Daoy (cell line): ENCODE measurements around the gene UVRAG. TPM values are rescaled to one million over a fixed set of nuclear protein-coding genes. Genes with fewer than 3 reads are reported as not detected.
A peak's percentile ranks its signal among the peaks of the same experiment; 100 is the strongest.

Experiments
- DNase-seq: peaks from one replicate; pipeline ENCODE4 v3.0.0-alpha.2; 2015; ENCODE audit warnings: low read depth
- total RNA-seq: library from RNA; depleted of rRNA; stranded (reverse); fragments of >200 nt; shearing (Covaris generic); gene quantifications from 2 replicates; pipeline ENCODE4 v1.2.3, GENCODE V29; 2014; rRNA removed

The UVRAG gene
- total RNA-seq: 9.9 and 10.0 TPM in 2 replicates

GRCh38 chr11:75814677-75815344, at the start of gene UVRAG:
Gene UVRAG, plus strand, starts transcription at chr11:75815210. Its CDS starts 198 bp downstream, at chr11:75815408.
- DNase-seq: peak; percentile 98

GRCh38 chr11:75766443-75767227, 48.4 kb upstream of the UVRAG start:
- no peak for DNase-seq

GRCh38 chr11:75767228-75767572, 47.8 kb upstream of the UVRAG start:
- DNase-seq: no peak

- DNase-seq: no peak
Measured at GRCh38 chr11:75767793-75768111, 47.3 kb upstream of the UVRAG start.

DNA sequence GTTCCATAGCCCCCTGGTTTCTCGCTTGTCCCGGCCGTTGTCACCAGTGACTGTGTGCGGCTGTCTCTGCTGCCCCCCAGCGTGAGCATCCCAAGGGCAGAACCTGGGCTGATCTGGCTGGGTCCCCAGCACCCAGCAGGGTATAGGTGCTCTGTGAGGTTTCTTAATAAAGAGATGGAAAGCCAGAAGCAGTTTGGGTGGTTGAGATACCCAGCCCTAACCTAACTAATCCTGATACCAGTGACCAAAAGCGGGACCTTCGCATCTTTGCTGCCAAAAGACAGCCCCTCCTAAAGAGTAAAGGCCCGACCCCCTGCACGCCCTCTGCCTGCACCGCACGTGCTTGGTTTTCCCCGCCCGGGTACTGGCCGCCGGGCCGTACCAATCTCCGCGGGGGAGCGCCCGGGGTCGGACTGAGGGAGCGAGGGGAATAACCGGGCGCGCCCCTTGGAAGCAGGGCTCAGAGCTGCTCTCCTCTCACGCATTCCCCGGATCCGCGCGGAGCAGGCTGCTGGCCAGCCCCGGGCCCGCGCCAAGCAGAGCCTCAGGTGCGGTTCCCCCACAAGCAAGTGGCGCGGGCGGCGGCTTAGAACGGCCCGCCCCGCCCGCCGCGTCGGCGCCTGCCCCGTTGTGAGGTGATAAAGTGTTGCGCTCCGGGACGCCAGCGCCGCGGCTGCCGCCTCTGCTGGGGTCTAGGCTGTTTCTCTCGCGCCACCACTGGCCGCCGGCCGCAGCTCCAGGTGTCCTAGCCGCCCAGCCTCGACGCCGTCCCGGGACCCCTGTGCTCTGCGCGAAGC, 46.7 kb upstream of the UVRAG start, which contains the start of gene DGAT2:
Gene DGAT2 (plus strand): TSS at position 667 of the 797 bp plus-strand sequence. CDS start 214 bp downstream, outside the sequence.
- peak; percentile 86 for DNase-seq

- no peak for DNase-seq
Measured at GRCh38 chr11:75768909-75769771, 45.9 kb upstream of the UVRAG start.

GRCh38 chr11:75770102-75770501, 44.9 kb upstream of the UVRAG start:
- DNase-seq: no peak

- DNase-seq: peak; percentile 79
Measured at GRCh38 chr11:75771646-75772410, 43.2 kb upstream of the UVRAG start.

- DNase-seq: no peak
Measured at GRCh38 chr11:75773595-75774353, 41.2 kb upstream of the UVRAG start.

GRCh38 chr11:75775056-75775455, 40.0 kb upstream of the UVRAG start:
- DNase-seq: no peak

GRCh38 chr11:75776546-75776945, 38.5 kb upstream of the UVRAG start:
- no peak for DNase-seq

DNA sequence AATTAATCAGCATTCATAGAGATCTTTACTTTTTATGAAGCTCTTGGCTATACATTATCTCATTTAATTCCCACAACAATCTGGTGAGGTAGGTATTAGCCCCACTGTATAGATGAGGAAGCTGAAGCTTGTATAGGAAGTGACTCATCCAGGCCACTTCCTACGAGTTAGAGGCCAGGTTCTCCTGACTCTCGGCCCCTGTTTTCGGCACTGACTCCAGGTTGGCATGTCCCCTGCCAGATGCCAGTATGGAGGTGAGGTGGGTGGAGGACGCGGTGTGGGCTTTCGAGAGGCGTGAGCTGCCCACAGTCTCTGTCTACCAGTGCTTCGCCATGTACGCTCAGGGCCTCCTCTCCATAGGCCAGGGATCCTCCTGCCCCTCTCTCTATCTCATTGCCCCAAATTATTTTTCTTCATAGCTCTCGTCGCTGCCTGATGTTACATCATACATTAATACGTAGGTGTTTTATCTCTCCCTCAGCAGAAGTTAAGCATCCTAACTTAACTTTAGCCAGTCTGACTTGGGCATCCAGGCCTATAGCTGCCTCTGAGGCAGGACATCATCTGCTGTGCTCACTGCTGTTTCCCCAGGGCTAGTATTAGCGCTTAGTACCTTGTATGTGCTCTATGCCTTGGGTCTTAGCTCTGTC, 37.4 kb upstream of the UVRAG start:
- DNase-seq: peak; percentile 25

- DNase-seq: no peak
Measured at GRCh38 chr11:75778962-75779361, 36.0 kb upstream of the UVRAG start.

- DNase-seq: no peak
Measured at GRCh38 chr11:75779960-75780359, 35.0 kb upstream of the UVRAG start.

DNA sequence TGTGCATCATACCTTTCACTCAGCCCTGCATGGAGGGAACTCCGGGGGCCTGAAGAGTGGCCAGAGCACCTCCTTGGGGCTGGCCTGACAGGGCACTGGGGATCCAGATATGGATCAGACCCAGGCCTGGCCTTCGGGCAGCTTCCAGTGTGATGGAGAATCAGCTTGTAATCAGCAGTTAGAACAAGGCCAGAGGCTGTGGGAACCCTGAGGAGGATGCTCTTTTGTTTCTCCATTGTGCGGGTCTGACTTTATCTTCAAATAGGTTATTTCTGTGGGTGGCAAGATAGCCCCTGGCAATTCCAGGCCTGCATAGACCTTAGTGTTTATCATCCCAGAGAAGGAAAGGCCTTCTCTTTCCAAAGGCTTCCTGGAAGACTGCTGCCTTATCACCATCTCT, 34.1 kb upstream of the UVRAG start:
- no peak for DNase-seq

- DNase-seq: no peak
Measured at GRCh38 chr11:75781296-75781695, 33.7 kb upstream of the UVRAG start.

GRCh38 chr11:75781831-75782230, 33.2 kb upstream of the UVRAG start:
- no peak for DNase-seq

- DNase-seq: peak; percentile 61
Measured at GRCh38 chr11:75782540-75783263, 32.3 kb upstream of the UVRAG start.
